WTC11 (cell line): ENCODE measurements around the gene ARHGAP18. TPM values are rescaled to one million over a fixed set of nuclear protein-coding genes. Genes with fewer than 3 reads are reported as not detected.

ENCODE experiments used
- ATAC-seq: fragments of 200-7000 bp; cut with Tn5 transposase; 2 replicates; pipeline ENCODE4 v1.10.0; 2021; ENCODE audit warnings: mild to moderate bottlenecking, moderate library complexity
- CTCF ChIA-PET: fragments of 300-600 bp; sonication (Branson Sonifier 250); formaldehyde crosslinking; loops from one replicate; lab custom pipeline; 2021; ENCODE audit warnings: antibody characterized with exemption; lab: Charles Lee
- POLR2A ChIA-PET: fragments of 350-600 bp; sonication (Branson Sonifier 250); formaldehyde crosslinking; loops from one replicate; lab custom pipeline; 2021; ENCODE audit warnings: antibody characterized with exemption; lab: Charles Lee
- DNase-seq: peaks from one replicate; pipeline ENCODE4 v3.0.0; 2021; ENCODE audit warnings: low spot score
- H3K27ac Mint-ChIP-seq: 2 replicates; pipeline ENCODE4 v1.8.0; 2021; ENCODE audit warnings: mixed read lengths
- H3K27me3 Mint-ChIP-seq: 2 replicates; pipeline ENCODE4 v1.8.0; 2021; ENCODE audit warnings: low read depth, mild to moderate bottlenecking, moderate library complexity, mixed read lengths
- H3K36me3 Mint-ChIP-seq: 2 replicates; pipeline ENCODE4 v1.8.0; 2021; ENCODE audit warnings: mixed read lengths
- H3K4me1 Mint-ChIP-seq: 2 replicates; pipeline ENCODE4 v1.8.0; 2022; ENCODE audit warnings: mixed read lengths
- H3K4me3 Mint-ChIP-seq: 2 replicates; pipeline ENCODE4 v1.8.0; 2021; ENCODE audit warnings: mild to moderate bottlenecking, moderate library complexity, mixed read lengths
- H3K9me3 Mint-ChIP-seq: 2 replicates; pipeline ENCODE4 v1.8.0; 2021; ENCODE audit warnings: mixed read lengths
- AR ChIP-seq: fragments of 250-450 bp; sonication (Bioruptor Pico); IDR thresholded peaks from 2 replicates; pipeline ENCODE4 v1.9.0; 2021; ENCODE audit warnings: mild to moderate bottlenecking
- CREM ChIP-seq: sonication (generic); formaldehyde crosslinking; IDR thresholded peaks from 2 replicates; pipeline ENCODE4 v1.8.1; 2022; ENCODE audit warnings: mild to moderate bottlenecking, missing genetic modification reagents, moderate library complexity
- ELF4 ChIP-seq: sonication (generic); formaldehyde crosslinking; IDR thresholded peaks from 2 replicates; pipeline ENCODE4 v1.8.1; 2022; ENCODE audit warnings: low read depth, mild to moderate bottlenecking, moderate library complexity, missing genetic modification reagents
- FOXP1 ChIP-seq: sonication (generic); formaldehyde crosslinking; IDR thresholded peaks from 2 replicates; pipeline ENCODE4 v1.8.0; 2022; ENCODE audit warnings: missing genetic modification reagents, mild to moderate bottlenecking, moderate library complexity, borderline replicate concordance
- GTF2I ChIP-seq: fragments of 250-450 bp; sonication (Bioruptor Pico); conservative IDR thresholded peaks from 2 replicates; pipeline ENCODE4 v1.4.0; 2021; ENCODE audit warnings: mild to moderate bottlenecking
- MYBL2 ChIP-seq: sonication (generic); formaldehyde crosslinking; IDR thresholded peaks from 2 replicates; pipeline ENCODE4 v1.8.1; 2023; ENCODE audit warnings: mild to moderate bottlenecking, moderate library complexity, missing genetic modification reagents
- NR1H2 ChIP-seq: sonication (generic); formaldehyde crosslinking; IDR thresholded peaks from 2 replicates; pipeline ENCODE4 v1.9.0; 2021; ENCODE audit warnings: mild to moderate bottlenecking, moderate library complexity, missing genetic modification reagents
- TCF7 ChIP-seq: sonication (generic); formaldehyde crosslinking; IDR thresholded peaks from 2 replicates; pipeline ENCODE4 v1.8.0; 2022; ENCODE audit warnings: mild to moderate bottlenecking, low read depth, missing genetic modification reagents, moderate library complexity
- TEAD1 ChIP-seq: sonication (generic); formaldehyde crosslinking; IDR thresholded peaks from 2 replicates; pipeline ENCODE4 v1.8.0; 2022; ENCODE audit warnings: mild to moderate bottlenecking, missing genetic modification reagents
- ZBTB21 ChIP-seq: sonication (generic); formaldehyde crosslinking; IDR thresholded peaks from 2 replicates; pipeline ENCODE4 v1.8.1; 2023; ENCODE audit warnings: mild to moderate bottlenecking, missing genetic modification reagents, borderline replicate concordance
- ZNF263 ChIP-seq: sonication (generic); formaldehyde crosslinking; IDR thresholded peaks from 2 replicates; pipeline ENCODE4 v1.8.1; 2022; ENCODE audit warnings: low read depth, mild to moderate bottlenecking, moderate library complexity, missing genetic modification reagents
- ZNF416 ChIP-seq: fragments of 250-450 bp; sonication (Bioruptor Pico); IDR thresholded peaks from 2 replicates; pipeline ENCODE4 v1.9.0; 2021; ENCODE audit warnings: mild to moderate bottlenecking, inconsistent platforms
- ZNF423 ChIP-seq: fragments of 250-450 bp; sonication (Bioruptor Pico); IDR thresholded peaks from 2 replicates; pipeline ENCODE4 v2.1.2; 2022; ENCODE audit warnings: mild to moderate bottlenecking, moderate library complexity
- total RNA-seq: library from RNA; stranded (reverse); gene quantifications from 3 replicates; pipeline ENCODE4 v1.2.3, GENCODE V29; 2021
- TF ChIP-seq, protein P1 (sequence below): fragments of 250-450 bp; sonication (Bioruptor Pico); IDR thresholded peaks from 2 replicates; pipeline ENCODE4 v1.9.0; 2021; ENCODE audit warnings: mild to moderate bottlenecking, borderline replicate concordance
- TF ChIP-seq, protein P2 (sequence below): sonication (generic); formaldehyde crosslinking; IDR thresholded peaks from 2 replicates; pipeline ENCODE4 v1.8.1; 2022; ENCODE audit warnings: low read depth, mild to moderate bottlenecking, moderate library complexity, missing genetic modification reagents, borderline replicate concordance
- TF ChIP-seq, protein P3 (sequence below): sonication (generic); formaldehyde crosslinking; IDR thresholded peaks from 2 replicates; pipeline ENCODE4 v1.8.0; 2022; ENCODE audit warnings: mild to moderate bottlenecking, missing genetic modification reagents
- TF ChIP-seq, protein P4 (sequence below): sonication (generic); formaldehyde crosslinking; IDR thresholded peaks from 2 replicates; pipeline ENCODE4 v1.8.0; 2022; ENCODE audit warnings: mild to moderate bottlenecking, missing genetic modification reagents
- TF ChIP-seq, protein P5 (sequence below): fragments of 250-450 bp; sonication (Bioruptor Pico); IDR thresholded peaks from 2 replicates; pipeline ENCODE4 v1.9.0; 2021; ENCODE audit warnings: mild to moderate bottlenecking
- TF ChIP-seq, protein P6 (sequence below): fragments of 250-450 bp; sonication (Bioruptor Pico); IDR thresholded peaks from 2 replicates; pipeline ENCODE4 v2.1.2; 2022; ENCODE audit warnings: mild to moderate bottlenecking, moderate library complexity
- TF ChIP-seq, protein P7 (sequence below): fragments of 250-450 bp; sonication (Bioruptor Pico); IDR thresholded peaks from 2 replicates; pipeline ENCODE4 v1.8.0; 2021; ENCODE audit warnings: mild to moderate bottlenecking

ARHGAP18 gene
- total RNA-seq, 1 experiment from 2014 or later: 4.6 TPM

DNA sequence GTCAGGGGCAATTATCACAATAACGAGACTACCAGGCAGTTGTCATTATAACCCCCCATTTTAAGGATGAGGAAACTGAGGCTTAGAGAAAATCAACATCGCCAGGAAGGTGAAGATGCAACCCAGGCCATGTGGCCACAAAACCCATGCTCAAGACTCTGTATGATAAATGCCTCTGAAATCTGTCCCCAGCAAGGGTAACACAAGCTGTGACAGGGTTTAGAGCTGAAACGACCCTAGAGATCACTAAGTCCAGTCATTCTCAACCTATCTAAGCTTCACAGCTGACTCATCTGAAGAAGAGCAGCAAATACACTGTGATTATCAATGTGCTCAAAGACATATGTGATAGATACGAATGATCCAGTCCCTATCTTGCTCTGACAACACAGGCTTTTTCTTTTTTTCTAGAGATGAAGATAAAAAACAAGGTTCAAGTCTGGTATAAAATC is 47.0 kb downstream of the ARHGAP18 start (continued):
- TF ChIP-seq, protein P1, sequence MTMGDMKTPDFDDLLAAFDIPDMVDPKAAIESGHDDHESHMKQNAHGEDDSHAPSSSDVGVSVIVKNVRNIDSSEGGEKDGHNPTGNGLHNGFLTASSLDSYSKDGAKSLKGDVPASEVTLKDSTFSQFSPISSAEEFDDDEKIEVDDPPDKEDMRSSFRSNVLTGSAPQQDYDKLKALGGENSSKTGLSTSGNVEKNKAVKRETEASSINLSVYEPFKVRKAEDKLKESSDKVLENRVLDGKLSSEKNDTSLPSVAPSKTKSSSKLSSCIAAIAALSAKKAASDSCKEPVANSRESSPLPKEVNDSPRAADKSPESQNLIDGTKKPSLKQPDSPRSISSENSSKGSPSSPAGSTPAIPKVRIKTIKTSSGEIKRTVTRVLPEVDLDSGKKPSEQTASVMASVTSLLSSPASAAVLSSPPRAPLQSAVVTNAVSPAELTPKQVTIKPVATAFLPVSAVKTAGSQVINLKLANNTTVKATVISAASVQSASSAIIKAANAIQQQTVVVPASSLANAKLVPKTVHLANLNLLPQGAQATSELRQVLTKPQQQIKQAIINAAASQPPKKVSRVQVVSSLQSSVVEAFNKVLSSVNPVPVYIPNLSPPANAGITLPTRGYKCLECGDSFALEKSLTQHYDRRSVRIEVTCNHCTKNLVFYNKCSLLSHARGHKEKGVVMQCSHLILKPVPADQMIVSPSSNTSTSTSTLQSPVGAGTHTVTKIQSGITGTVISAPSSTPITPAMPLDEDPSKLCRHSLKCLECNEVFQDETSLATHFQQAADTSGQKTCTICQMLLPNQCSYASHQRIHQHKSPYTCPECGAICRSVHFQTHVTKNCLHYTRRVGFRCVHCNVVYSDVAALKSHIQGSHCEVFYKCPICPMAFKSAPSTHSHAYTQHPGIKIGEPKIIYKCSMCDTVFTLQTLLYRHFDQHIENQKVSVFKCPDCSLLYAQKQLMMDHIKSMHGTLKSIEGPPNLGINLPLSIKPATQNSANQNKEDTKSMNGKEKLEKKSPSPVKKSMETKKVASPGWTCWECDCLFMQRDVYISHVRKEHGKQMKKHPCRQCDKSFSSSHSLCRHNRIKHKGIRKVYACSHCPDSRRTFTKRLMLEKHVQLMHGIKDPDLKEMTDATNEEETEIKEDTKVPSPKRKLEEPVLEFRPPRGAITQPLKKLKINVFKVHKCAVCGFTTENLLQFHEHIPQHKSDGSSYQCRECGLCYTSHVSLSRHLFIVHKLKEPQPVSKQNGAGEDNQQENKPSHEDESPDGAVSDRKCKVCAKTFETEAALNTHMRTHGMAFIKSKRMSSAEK (CRISPR knock-in tag): no peak
- TF ChIP-seq, protein P2, sequence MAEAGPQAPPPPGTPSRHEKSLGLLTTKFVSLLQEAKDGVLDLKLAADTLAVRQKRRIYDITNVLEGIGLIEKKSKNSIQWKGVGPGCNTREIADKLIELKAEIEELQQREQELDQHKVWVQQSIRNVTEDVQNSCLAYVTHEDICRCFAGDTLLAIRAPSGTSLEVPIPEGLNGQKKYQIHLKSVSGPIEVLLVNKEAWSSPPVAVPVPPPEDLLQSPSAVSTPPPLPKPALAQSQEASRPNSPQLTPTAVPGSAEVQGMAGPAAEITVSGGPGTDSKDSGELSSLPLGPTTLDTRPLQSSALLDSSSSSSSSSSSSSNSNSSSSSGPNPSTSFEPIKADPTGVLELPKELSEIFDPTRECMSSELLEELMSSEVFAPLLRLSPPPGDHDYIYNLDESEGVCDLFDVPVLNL: no peak

DNA sequence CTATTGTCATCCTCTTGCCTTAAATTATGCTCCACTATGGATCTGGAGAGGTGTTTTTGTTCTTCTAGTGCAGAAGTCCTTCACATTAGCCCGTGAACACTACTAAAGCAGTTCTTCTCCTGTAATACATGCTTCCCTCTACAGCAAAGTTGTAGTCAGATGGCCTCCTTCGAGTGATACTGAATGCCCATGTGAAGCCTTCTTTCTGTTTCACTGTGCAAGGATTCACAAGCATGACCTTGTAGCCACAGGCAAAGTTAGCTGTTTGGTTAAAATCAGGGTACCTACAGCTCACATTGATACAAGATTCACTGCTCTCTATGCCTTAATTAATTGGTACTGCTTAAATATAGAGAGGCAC is 47.6 kb downstream of the ARHGAP18 start:
- Mint-ChIP-seq H3K4me1 (peaks cover 27% of the 10 kb centered on the region), H3K4me3 (no peak overlapping the region), H3K36me3 (no peaks in the 10 kb centered on the region), H3K9me3 (no peaks in the 10 kb centered on the region), H3K27ac (no peak overlapping the region), H3K27me3 (no peaks in the 10 kb centered on the region)
- CTCF ChIA-PET: no interaction called here
- no peak for TF ChIP-seq ZBTB21
- no peak for TF ChIP-seq AR (CRISPR knock-in tag)
- no peak for TF ChIP-seq ZNF416 (CRISPR knock-in tag)
- no peak for TF ChIP-seq ZNF263 (CRISPR knock-in tag)
- no peak for TF ChIP-seq FOXP1
- no peak for TF ChIP-seq ELF4
- TF ChIP-seq NR1H2 (CRISPR knock-in tag): no peak
- POLR2A ChIA-PET: no interaction called here
- no peak for DNase-seq
- no peak for ATAC-seq

GRCh38 chr6:129661536-129662405 is 48.2 kb downstream of the ARHGAP18 start:
- H3K4me3 Mint-ChIP-seq: no peak overlapping the region
- ATAC-seq: no peak
- no peak for TF ChIP-seq GTF2I (CRISPR knock-in tag)
- TF ChIP-seq, protein P3, sequence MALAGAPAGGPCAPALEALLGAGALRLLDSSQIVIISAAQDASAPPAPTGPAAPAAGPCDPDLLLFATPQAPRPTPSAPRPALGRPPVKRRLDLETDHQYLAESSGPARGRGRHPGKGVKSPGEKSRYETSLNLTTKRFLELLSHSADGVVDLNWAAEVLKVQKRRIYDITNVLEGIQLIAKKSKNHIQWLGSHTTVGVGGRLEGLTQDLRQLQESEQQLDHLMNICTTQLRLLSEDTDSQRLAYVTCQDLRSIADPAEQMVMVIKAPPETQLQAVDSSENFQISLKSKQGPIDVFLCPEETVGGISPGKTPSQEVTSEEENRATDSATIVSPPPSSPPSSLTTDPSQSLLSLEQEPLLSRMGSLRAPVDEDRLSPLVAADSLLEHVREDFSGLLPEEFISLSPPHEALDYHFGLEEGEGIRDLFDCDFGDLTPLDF (CRISPR knock-in tag): no peak
- no peak for TF ChIP-seq NR1H2 (CRISPR knock-in tag)
- no peak for TF ChIP-seq CREM (CRISPR knock-in tag)
- TF ChIP-seq TEAD1: no peak
- TF ChIP-seq MYBL2: no peak
- TF ChIP-seq, protein P4, sequence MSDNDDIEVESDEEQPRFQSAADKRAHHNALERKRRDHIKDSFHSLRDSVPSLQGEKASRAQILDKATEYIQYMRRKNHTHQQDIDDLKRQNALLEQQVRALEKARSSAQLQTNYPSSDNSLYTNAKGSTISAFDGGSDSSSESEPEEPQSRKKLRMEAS: no peak
- no peak for TF ChIP-seq ZNF423 (CRISPR knock-in tag)
- TF ChIP-seq TCF7 (CRISPR knock-in tag): no peak
- TF ChIP-seq, protein P5, sequence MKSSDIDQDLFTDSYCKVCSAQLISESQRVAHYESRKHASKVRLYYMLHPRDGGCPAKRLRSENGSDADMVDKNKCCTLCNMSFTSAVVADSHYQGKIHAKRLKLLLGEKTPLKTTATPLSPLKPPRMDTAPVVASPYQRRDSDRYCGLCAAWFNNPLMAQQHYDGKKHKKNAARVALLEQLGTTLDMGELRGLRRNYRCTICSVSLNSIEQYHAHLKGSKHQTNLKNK (CRISPR knock-in tag): no peak
- TF ChIP-seq, protein P6, sequence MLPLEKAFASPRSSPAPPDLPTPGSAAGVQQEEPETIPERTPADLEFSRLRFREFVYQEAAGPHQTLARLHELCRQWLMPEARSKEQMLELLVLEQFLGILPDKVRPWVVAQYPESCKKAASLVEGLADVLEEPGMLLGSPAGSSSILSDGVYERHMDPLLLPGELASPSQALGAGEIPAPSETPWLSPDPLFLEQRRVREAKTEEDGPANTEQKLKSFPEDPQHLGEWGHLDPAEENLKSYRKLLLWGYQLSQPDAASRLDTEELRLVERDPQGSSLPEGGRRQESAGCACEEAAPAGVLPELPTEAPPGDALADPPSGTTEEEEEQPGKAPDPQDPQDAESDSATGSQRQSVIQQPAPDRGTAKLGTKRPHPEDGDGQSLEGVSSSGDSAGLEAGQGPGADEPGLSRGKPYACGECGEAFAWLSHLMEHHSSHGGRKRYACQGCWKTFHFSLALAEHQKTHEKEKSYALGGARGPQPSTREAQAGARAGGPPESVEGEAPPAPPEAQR (CRISPR knock-in tag): no peak
- TF ChIP-seq, protein P7, sequence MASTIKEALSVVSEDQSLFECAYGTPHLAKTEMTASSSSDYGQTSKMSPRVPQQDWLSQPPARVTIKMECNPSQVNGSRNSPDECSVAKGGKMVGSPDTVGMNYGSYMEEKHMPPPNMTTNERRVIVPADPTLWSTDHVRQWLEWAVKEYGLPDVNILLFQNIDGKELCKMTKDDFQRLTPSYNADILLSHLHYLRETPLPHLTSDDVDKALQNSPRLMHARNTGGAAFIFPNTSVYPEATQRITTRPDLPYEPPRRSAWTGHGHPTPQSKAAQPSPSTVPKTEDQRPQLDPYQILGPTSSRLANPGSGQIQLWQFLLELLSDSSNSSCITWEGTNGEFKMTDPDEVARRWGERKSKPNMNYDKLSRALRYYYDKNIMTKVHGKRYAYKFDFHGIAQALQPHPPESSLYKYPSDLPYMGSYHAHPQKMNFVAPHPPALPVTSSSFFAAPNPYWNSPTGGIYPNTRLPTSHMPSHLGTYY (CRISPR knock-in tag): no peak

More at GRCh38 chr6:129661536-129662405, 48.2 kb downstream of the ARHGAP18 start:
- no peaks in the 10 kb centered on the region for H3K9me3 Mint-ChIP-seq
- no peak overlapping the region for H3K27ac Mint-ChIP-seq
- peaks cover 33% of the 10 kb centered on the region for H3K4me1 Mint-ChIP-seq
- H3K36me3 Mint-ChIP-seq: no peaks in the 10 kb centered on the region
- ChIA-PET POLR2A (interaction anchor here (0.7 kb wide), 1 partner anchor 921 kb away, joined by 3 read pairs; no protein-coding TSS in a partner anchor), CTCF (no interaction called here)
- no peak for DNase-seq
- H3K27me3 Mint-ChIP-seq: no peaks in the 10 kb centered on the region
